Measurements from ENCODE around the gene TXNRD1.

DNA sequence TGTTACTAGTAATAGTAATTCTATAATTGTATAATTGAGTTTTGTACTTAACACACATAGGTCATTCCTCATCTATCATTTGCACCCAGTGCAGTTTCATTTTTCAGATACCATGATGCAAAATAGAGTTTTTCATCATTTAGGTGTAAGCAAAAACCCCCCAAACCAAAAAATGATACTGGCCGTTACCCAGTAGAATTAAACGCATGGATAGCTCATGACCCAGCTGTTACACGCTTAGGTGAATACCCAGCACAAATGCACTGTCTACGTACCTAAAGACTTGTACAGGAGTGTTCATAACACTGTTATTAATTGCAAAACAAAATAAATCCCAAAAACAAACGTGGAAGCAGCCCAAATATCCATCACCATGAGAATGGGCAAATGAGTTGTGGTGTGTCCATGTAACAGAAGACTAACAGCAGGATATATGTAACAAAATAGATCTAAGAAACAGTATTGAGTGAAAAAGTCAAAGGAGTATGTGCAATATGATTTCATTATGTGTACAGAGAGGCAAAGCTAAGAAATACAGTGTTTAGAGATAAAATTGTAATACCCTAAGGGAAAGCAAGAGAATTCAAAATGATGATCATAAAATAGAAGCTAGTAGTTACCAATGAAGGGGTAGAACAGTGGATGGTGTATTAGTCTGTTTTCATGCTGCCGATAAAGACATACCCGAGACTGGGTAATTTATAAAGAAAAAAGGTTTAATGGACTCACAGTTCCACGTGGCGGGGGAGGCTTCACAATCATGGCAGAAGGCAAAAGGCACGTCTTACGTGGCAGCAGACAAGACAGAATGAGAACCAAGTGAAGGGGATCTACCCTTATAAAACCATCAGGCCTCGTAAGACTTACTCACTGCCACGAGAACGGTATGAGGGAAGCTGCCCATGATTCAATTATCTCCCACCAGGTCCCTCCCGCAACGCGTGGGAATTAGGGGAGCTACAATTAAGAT lies 137.7 kb downstream of the TXNRD1 start:
- TF ChIP-seq, protein P1, sequence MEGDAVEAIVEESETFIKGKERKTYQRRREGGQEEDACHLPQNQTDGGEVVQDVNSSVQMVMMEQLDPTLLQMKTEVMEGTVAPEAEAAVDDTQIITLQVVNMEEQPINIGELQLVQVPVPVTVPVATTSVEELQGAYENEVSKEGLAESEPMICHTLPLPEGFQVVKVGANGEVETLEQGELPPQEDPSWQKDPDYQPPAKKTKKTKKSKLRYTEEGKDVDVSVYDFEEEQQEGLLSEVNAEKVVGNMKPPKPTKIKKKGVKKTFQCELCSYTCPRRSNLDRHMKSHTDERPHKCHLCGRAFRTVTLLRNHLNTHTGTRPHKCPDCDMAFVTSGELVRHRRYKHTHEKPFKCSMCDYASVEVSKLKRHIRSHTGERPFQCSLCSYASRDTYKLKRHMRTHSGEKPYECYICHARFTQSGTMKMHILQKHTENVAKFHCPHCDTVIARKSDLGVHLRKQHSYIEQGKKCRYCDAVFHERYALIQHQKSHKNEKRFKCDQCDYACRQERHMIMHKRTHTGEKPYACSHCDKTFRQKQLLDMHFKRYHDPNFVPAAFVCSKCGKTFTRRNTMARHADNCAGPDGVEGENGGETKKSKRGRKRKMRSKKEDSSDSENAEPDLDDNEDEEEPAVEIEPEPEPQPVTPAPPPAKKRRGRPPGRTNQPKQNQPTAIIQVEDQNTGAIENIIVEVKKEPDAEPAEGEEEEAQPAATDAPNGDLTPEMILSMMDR (IDR thresholded peaks at IDR 0.05 in 8 of 11, conservative IDR thresholded peaks at IDR 0.05 in 3 of 11), result no peak
- TF ChIP-seq POLR2AphosphoS5 (IDR thresholded peaks at IDR 0.05) (no peak), POLR2A (IDR thresholded peaks at IDR 0.05) (no peak)

All from spleen (tissue), 7 donors.